ENCODE measurements around the gene ZDHHC3. TPM values are rescaled to one million over a fixed set of nuclear protein-coding genes. Genes with fewer than 3 reads are reported as not detected.

The ZDHHC3 gene
- total and polyA plus RNA-seq, 8 donors: 86.8 to 134 (median 123) TPM

GRCh38 chr3:44896440-44896839 is 79.5 kb downstream of the ZDHHC3 start:
- DNase-seq (no peak), ATAC-seq (no peak)
- no peaks in the 10 kb centered on the region for H3K4me1 ChIP-seq
- H3K27ac ChIP-seq: no peak overlapping the region
- TF ChIP-seq CTCF (IDR thresholded peaks at IDR 0.05): no peak
- no peak overlapping the region for H3K4me3 ChIP-seq
- H3K36me3 ChIP-seq: no peaks in the 10 kb centered on the region
- H3K27me3 ChIP-seq: peaks cover 0 to 27% of the 10 kb centered on the region in 2 donors
- intact Hi-C loops (cut with DNase I): no loop called here
- H3K9me3 ChIP-seq: no peaks in the 10 kb centered on the region

- no peak for TF ChIP-seq CTCF (IDR thresholded peaks at IDR 0.05)
- no peaks in the 10 kb centered on the region for H3K9me3 ChIP-seq
- H3K27me3 ChIP-seq: peaks cover 0 to 13% of the 10 kb centered on the region in 2 donors
- no peak overlapping the region for H3K27ac ChIP-seq
- ATAC-seq (no peak), DNase-seq (no peak)
- H3K36me3 ChIP-seq: no peaks in the 10 kb centered on the region
- H3K4me3 ChIP-seq: no peak overlapping the region
- no peaks in the 10 kb centered on the region for H3K4me1 ChIP-seq
- intact Hi-C loops (cut with DNase I): no loop called here
Observed at GRCh38 chr3:44894485-44894884, 81.5 kb downstream of the ZDHHC3 start.

GRCh38 chr3:44893097-44893496 is 82.9 kb downstream of the ZDHHC3 start:
- H3K27ac ChIP-seq: no peak overlapping the region
- TF ChIP-seq CTCF (IDR thresholded peaks at IDR 0.05): no peak
- no peaks in the 10 kb centered on the region for H3K36me3 ChIP-seq
- no peak for ATAC-seq
- H3K27me3 ChIP-seq: no peaks in the 10 kb centered on the region
- no peaks in the 10 kb centered on the region for H3K9me3 ChIP-seq
- H3K4me1 ChIP-seq: no peaks in the 10 kb centered on the region
- DNase-seq: no peak
- H3K4me3 ChIP-seq: no peak overlapping the region
- intact Hi-C loops (cut with DNase I): no loop called here

GRCh38 chr3:44892689-44893088 is 83.3 kb downstream of the ZDHHC3 start:
- no peak for TF ChIP-seq CTCF (IDR thresholded peaks at IDR 0.05)
- H3K4me3 ChIP-seq: no peak overlapping the region
- intact Hi-C loops (cut with DNase I): no loop called here

GRCh38 chr3:44890852-44891251 is 85.1 kb downstream of the ZDHHC3 start:
- intact Hi-C loops (cut with DNase I): no loop called here
- Histone ChIP-seq H3K4me1 (no peaks in the 10 kb centered on the region), H3K27ac (no peak overlapping the region), H3K4me3 (no peak overlapping the region), H3K9me3 (no peaks in the 10 kb centered on the region), H3K27me3 (no peaks in the 10 kb centered on the region), H3K36me3 (no peaks in the 10 kb centered on the region)
- ATAC-seq (no peak), DNase-seq (no peak)
- no peak for TF ChIP-seq CTCF (IDR thresholded peaks at IDR 0.05)

More at GRCh38 chr3:44892689-44893088, 83.3 kb downstream of the ZDHHC3 start:
- Histone ChIP-seq H3K9me3 (no peaks in the 10 kb centered on the region), H3K27ac (no peak overlapping the region), H3K4me1 (no peaks in the 10 kb centered on the region), H3K27me3 (no peaks in the 10 kb centered on the region), H3K36me3 (no peaks in the 10 kb centered on the region)
- no peak for DNase-seq
- no peak for ATAC-seq

Data from left lung (tissue), 10 donors.